GM10248 (cell line): ENCODE measurements around the gene NR2E3.

ENCODE experiments used
- CTCF ChIA-PET: fragments of 300-600 bp; sonication (Branson Sonifier 250); formaldehyde crosslinking; extraction: SDS; loops from one replicate; lab custom pipeline; 2021; ENCODE audit warnings: antibody characterized with exemption; lab: Yijun Ruan, JAX
- POLR2A ChIA-PET: fragments of 350-650 bp; sonication (Branson Sonifier 250); formaldehyde crosslinking; extraction: SDS; loops from one replicate; lab custom pipeline; 2020; ENCODE audit warnings: antibody characterized with exemption; lab: Yijun Ruan, JAX
- DNase-seq: peaks from one replicate; pipeline ENCODE4 v3.0.0; 2012; ENCODE audit errors: extremely low spot score
- CTCF ChIP-seq: IDR thresholded peaks from 2 replicates; pipeline ENCODE4 v1.5.1; 2012; ENCODE audit warnings: mild to moderate bottlenecking, low read depth; ENCODE audit errors: extremely low read depth, missing control alignments, control extremely low read depth

The NR2E3 gene

DNA sequence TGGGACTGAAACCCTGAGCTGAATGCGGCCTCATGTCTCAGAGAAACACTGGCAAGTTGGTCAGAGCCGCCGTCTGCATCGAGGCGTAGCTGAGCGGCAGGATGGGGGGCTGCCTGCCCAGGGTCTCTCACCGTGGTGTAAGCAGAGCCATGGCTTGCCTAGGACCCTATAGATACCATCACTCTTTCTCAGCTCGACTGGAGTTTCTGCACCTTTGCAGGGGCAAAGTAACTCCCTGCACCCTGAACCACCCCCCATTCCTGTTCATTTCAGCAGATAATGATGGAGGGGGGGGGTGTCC, 28.4 kb upstream of the NR2E3 start:
- ChIA-PET CTCF (interaction anchor here (0.8 to 4.0 kb wide), 8 partner anchors 9 to 374 kb away, joined by 3 to 39 read pairs (median 16); no protein-coding TSS in a partner anchor), POLR2A (interaction anchor here (0.8 kb wide), 1 partner anchor 446 kb away, joined by 3 read pairs; no protein-coding TSS in a partner anchor)
- no peak for DNase-seq
- TF ChIP-seq CTCF: no peak

DNA sequence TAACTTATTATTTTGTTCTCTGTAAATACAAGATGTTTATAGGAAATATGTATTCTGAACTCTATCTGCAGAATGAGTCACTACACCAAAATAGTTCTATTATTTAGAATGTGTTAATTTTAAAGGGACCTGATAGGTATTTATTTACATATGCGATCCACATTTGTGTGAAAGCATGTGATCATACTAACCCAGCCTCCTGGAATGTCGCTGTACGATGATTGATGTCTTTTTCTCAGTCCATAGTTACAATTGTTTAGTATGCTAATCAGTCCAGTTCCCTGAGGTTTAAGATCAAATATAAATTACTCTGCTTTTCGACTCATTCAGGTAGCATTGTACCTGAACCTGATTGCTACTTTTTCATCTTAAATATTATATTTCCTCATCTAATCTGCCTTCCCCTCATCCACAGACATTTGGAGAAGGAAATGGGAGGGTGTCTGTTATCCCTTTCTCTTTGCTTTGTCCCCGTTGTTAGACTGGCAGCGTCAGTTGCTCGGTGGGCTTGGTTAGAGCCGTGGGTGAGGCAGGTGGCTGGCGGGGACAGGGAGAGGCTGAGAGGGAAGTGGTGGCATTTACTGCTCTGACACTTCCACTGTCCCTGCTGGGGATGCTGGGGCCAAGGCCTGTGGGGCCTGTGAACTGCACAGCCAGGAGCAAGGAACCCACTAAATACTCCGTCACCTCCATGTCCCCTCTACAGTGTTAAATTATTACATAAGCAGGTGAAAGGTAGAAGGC, 27.8 kb upstream of the NR2E3 start:
- DNase-seq: no peak
- TF ChIP-seq CTCF: no peak
- ChIA-PET POLR2A (interaction anchor here (0.8 kb wide), 1 partner anchor 445 kb away, joined by 3 read pairs; no protein-coding TSS in a partner anchor), CTCF (interaction anchor here (1.9 to 4.0 kb wide), 4 partner anchors 20 to 374 kb away, joined by 8 to 39 read pairs (median 25); no protein-coding TSS in a partner anchor)

DNA sequence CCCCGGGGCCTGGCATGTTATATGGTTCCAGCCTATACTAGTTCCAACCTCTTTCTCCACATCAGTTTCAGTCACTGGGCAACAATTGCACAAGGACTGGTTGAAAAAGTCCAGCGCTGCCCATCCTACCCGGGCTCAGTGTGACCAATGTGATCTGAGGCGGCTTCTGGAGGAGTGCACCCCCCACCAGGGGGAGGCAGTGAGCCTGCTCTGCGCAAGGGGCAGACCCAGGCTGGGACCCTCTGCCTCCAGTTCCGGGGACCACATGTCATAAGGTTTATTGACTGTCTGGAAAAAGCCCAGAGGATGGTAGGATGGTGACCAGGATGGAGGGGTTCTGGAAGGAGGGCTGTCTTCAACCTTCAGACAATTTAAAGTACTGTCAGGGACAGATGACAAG, 25.6 kb upstream of the NR2E3 start:
- TF ChIP-seq CTCF: peak; percentile 30
- ChIA-PET POLR2A (no interaction called here), CTCF (interaction anchor here (0.7 to 2.5 kb wide), 4 partner anchors 18 to 371 kb away, joined by 4 to 13 read pairs (median 10); no protein-coding TSS in a partner anchor)
- DNase-seq: no peak

- POLR2A ChIA-PET: interaction anchor here (0.7 kb wide), 1 partner anchor 415 kb away, joined by 4 read pairs; no protein-coding TSS in a partner anchor
- TF ChIP-seq CTCF: no peak
- CTCF ChIA-PET: interaction anchor here (1.2 to 1.8 kb wide), 3 partner anchors 15 to 370 kb away, joined by 5 to 8 read pairs (median 8); no protein-coding TSS in a partner anchor
- no peak for DNase-seq
Observed at GRCh38 chr15:71785996-71786395, 24.4 kb upstream of the NR2E3 start.

GRCh38 chr15:71786673-71787072, 23.7 kb upstream of the NR2E3 start:
- ChIA-PET POLR2A (interaction anchor here (0.7 kb wide), 1 partner anchor 414 kb away, joined by 4 read pairs; no protein-coding TSS in a partner anchor), CTCF (interaction anchor here (1.0 to 1.8 kb wide), 3 partner anchors 14 to 370 kb away, joined by 4 to 8 read pairs (median 8); no protein-coding TSS in a partner anchor)
- TF ChIP-seq CTCF: no peak
- no peak for DNase-seq

DNA sequence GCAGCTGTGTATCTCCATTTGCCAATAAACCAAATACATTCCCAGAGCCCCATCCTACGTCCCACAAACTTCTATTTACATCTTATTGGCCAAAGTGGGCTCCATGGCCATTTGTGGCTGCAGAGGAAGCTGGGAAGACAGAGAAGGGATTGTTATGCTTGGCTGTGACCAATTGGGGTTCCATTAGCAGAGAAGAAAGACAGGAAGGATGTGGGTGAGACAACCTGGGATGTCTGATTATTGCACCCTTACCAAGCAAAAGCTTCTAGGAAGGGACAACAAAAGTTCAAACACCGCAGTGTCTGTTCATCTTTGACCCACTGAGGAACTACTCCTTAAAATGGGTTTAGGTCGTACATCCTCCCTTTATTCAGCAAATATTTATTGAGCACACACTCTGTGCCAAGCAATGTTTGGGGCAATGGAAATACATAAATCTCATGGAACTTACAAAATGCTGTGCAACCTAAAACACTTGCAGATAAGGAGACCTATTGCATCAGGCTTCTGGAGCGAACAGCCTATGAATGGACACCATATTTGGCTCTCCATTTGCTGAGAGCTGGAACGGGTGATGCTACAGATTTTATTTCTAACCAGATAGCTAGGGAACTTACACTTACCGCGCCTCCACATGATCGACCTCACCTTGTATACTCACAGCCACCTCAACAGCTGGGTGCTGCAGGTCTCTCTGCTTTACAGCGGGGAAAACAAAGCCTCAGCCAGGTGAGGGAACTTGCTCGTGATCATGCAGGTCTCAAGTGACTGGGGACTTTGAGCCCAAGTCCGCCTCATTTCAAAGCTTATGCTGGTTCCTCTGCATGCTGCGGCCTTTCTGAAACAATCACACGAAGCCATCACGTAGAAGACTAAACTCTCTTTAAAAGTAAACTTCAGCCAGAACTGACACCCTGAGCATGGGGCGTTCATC, 21.4 kb upstream of the NR2E3 start:
- CTCF ChIA-PET: interaction anchor here (1.0 to 5.1 kb wide), 4 partner anchors 8 to 45 kb away, joined by 4 to 32 read pairs (median 11); no protein-coding TSS in a partner anchor

More for the DNA sequence above, 21.4 kb upstream of the NR2E3 start:
- POLR2A ChIA-PET: no interaction called here
- no peak for DNase-seq
- TF ChIP-seq CTCF: no peak
